Endothelial cell of umbilical vein (primary cell): Measurements from ENCODE around the gene PI4KB.

ENCODE experiments used
- CTCF ChIP-seq, 2 donors: IDR thresholded peaks; 1 replicate in 1 of 2; 2 replicates in 1 of 2; pipeline ENCODE4 v1.5.1; 2011; ENCODE audit warnings: low read length in 2 of 2, mild to moderate bottlenecking in 2 of 2, moderate library complexity in 2 of 2, control low read depth in 1 of 2, inconsistent platforms in 1 of 2, low read depth in 1 of 2; ENCODE audit not compliant: insufficient read depth in 1 of 2; ENCODE audit errors: extremely low read depth in 1 of 2
- EZH2 ChIP-seq: IDR thresholded peaks from 2 replicates; pipeline ENCODE4 v1.6.1; 2012; ENCODE audit warnings: borderline replicate concordance, low read depth, mild to moderate bottlenecking, moderate library complexity, low read length, inconsistent platforms; ENCODE audit not compliant: severe bottlenecking
- FOS ChIP-seq: IDR thresholded peaks from 2 replicates; pipeline ENCODE4 v1.6.1; 2011; ENCODE audit warnings: mild to moderate bottlenecking, low read length, moderate library complexity, borderline replicate concordance; ENCODE audit not compliant: insufficient read depth
- GATA2 ChIP-seq: IDR thresholded peaks from 2 replicates; pipeline ENCODE4 v1.7.0; 2011; ENCODE audit warnings: low read depth, mild to moderate bottlenecking, moderate library complexity, mixed read lengths, low read length; ENCODE audit not compliant: insufficient read length, insufficient read depth
- JUN ChIP-seq: IDR thresholded peaks from 2 replicates; pipeline ENCODE4 v1.6.1; 2011; ENCODE audit warnings: borderline replicate concordance, low read depth; ENCODE audit not compliant: insufficient read length, insufficient read depth
- MAX ChIP-seq: IDR thresholded peaks from 2 replicates; pipeline ENCODE4 v1.6.1; 2011; ENCODE audit not compliant: insufficient read depth, insufficient read length
- MYC ChIP-seq: IDR thresholded peaks from one replicate; pipeline ENCODE4 v1.6.1; 2011; ENCODE audit warnings: mild to moderate bottlenecking, low read depth, low read length
- POLR2A ChIP-seq: IDR thresholded peaks from 2 replicates; pipeline ENCODE4 v1.6.1; 2012; ENCODE audit warnings: low read depth, mild to moderate bottlenecking, control low read depth, low read length
- POLR2AphosphoS5 ChIP-seq: IDR thresholded peaks from 2 replicates; pipeline ENCODE4 v1.6.1; 2012; ENCODE audit warnings: low read depth, mild to moderate bottlenecking, control low read depth, low read length, moderate library complexity; ENCODE audit not compliant: insufficient read depth

- TF ChIP-seq CTCF (IDR thresholded peaks at IDR 0.05; ENCODE audit: extremely low read depth in 1 of 2, insufficient read depth in 1 of 2, low read depth in 1 of 2, low read length in 2 of 2) (no peak), POLR2A (no peak), MAX (no peak), POLR2AphosphoS5 (no peak), EZH2 (no peak), MYC (no peak), JUN (no peak), GATA2 (no peak), FOS (no peak)
Measured at GRCh38 chr1:151369302-151369610, 42.0 kb upstream of the PI4KB start.
